Left ventricle myocardium superior (tissue), 1 donor: ENCODE measurements around the gene SNX8. TPM values are rescaled to one million over a fixed set of nuclear protein-coding genes. Genes with fewer than 3 reads are reported as not detected.

ENCODE experiments used
- ATAC-seq: fragments of 200-7000 bp; cut with Tn5 transposase; one replicate; pipeline ENCODE4 v1.9.1; 2020; ENCODE audit warnings: mild to moderate bottlenecking, moderate library complexity
- DNase-seq: peaks from one replicate; pipeline ENCODE4 v3.0.0-alpha.2; 2020
- intact Hi-C: fragments of 100-400 bp; cut with micrococcal nuclease; formaldehyde crosslinking; loops from one replicate; pipeline ENCODE4 v1.11.0; 2022
- total RNA-seq: library from RNA; stranded (reverse); fragmentation: NEBNext Ultra II Directional; extraction: Animal tissue kit (Norgen Biotek cat#: 25700); gene quantifications from one replicate; pipeline ENCODE4 v1.2.1, GENCODE V29; 2021
- donor health status: DM: no; HTN: yes; CAD: no; lungs with severe emphysema.

Gene SNX8
- total RNA-seq, 1 donor from 2014 or later = 16.7 TPM

- no peak for DNase-seq
- intact Hi-C loops = no loop called here
- ATAC-seq = no peak
Observed at GRCh38 chr7:2253021-2253420, 61.2 kb downstream of the SNX8 start.

- ATAC-seq (no peak), DNase-seq (no peak)
- intact Hi-C loops = no loop called here
Observed at GRCh38 chr7:2251841-2252771, 62.1 kb downstream of the SNX8 start.

DNA sequence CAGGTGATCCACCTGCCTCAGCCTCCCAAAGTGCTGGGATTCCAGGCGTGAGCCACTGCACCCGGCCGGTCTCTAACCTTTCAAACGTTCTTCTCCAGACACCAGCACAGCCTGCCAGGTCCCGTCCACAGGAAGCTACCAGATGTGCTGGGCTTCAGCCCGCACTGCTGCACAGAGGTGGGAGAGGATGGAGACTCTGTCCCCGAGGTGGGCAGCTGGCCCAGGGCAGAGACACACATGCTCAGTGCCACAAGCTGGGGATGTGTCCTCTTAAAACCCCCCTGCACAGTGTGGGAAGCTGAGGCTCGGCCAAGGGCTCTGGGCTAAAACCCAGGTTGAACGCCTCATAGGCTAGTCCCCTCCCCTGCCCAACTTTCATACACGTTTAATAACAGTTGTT lies 62.9 kb downstream of the SNX8 start:
- DNase-seq (no peak), ATAC-seq (no peak)
- intact Hi-C loops = no loop called here

DNA sequence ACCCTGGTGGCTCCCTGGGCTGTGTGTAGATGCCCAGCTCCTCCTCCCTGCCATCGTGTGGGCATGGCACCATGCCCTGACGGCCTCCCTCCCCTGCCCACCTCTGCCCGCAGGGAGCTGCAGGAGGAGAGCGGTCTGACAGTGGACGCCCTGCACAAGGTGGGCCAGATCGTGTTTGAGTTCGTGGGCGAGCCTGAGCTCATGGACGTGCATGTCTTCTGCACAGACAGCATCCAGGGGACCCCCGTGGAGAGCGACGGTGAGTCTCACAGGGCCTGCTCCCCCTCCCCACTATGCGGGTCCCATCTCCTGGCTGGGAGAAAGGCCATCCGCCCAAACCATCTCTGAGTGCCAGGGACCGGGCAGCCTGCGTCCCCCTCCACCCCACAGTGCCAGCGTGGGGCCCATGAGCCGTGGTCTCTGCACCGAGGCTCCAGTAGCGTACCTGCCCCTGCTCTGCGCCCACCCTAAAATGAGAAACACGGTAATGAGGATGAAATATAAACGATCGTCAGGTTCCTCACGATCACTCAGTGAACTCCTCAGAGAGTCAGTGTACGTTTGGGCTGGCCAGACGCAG lies 64.4 kb downstream of the SNX8 start:
- ATAC-seq = no peak
- DNase-seq = no peak
- intact Hi-C loops = no loop called here

DNA sequence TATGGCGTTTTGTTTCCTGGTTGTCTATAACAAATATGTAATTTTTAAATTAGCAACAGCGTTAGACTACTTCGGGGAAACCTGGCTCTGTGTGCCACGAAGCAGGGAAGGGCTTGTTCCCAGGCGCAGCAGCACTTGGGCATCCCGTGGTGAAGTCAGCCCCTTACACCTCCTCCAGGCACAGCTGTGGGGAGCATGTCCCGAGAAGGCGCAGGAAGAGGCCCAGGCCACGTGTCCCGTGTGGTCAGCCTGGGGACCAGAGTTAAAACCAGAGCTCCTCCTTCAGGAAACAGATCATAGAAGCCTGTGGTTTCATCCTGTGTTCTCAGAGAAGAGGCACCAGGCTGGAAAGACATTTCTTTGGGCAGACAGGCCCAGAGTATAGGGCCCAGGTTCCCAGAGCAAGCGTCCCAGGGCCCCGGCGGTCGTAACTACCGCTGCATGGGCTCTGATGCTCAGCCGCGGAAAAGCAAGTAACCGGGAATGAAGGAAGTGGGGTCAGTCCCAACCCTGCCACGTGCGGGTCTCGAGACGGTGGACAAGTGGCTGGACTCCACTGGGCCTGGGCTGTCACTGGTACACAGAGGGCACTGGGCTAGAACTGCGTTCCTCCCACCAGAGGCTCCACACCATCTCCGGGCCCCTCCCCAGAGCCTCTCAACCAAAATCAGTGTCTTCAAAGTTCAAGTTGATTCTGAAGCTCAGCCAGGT lies 65.1 kb downstream of the SNX8 start:
- ATAC-seq = peak; percentile 83
- peak; percentile 75 for DNase-seq
- intact Hi-C loops = no loop called here

DNA sequence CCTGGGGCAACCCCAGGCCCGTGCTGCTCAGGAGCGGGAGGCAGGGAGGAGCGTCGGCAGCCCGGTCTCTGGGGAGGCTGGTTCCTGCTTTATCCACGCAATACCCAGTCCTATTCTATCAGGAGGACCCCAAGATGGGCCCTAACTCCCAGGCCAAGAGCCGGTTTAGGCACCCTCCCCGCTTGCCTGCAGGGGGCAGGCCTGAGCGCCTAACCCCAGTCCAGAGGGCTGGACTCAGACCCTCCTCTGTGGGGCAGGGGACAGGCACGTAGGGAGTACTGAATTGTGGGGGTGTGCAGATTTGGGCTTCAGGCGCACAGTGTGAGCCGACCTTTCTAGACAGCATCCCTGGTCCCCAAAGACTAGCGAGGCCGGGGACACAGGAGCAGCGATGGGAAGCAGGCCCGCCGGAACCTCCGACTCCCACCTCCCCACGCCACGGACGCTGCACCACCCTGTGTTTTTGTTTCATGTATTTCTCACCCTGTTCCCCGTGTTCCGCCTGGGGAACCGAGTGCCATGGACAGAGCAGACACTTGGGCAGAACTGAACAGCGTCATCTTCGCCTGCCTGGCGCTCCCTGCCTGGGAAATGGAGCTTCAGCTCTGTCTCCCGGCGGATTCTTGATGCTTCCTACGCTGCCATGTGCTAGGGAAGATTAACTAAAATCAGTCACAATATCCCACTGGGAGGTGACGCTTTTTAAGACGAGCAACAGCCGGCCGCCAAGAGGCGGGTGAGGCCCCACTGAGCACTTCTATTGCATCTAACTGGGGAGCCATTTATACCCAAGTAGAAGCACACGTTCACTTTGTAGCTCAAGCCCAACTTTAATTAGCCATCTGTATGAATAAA lies 66.9 kb downstream of the SNX8 start:
- DNase-seq (no peak), ATAC-seq (peak; percentile 48)
- intact Hi-C loops = no loop called here

DNA sequence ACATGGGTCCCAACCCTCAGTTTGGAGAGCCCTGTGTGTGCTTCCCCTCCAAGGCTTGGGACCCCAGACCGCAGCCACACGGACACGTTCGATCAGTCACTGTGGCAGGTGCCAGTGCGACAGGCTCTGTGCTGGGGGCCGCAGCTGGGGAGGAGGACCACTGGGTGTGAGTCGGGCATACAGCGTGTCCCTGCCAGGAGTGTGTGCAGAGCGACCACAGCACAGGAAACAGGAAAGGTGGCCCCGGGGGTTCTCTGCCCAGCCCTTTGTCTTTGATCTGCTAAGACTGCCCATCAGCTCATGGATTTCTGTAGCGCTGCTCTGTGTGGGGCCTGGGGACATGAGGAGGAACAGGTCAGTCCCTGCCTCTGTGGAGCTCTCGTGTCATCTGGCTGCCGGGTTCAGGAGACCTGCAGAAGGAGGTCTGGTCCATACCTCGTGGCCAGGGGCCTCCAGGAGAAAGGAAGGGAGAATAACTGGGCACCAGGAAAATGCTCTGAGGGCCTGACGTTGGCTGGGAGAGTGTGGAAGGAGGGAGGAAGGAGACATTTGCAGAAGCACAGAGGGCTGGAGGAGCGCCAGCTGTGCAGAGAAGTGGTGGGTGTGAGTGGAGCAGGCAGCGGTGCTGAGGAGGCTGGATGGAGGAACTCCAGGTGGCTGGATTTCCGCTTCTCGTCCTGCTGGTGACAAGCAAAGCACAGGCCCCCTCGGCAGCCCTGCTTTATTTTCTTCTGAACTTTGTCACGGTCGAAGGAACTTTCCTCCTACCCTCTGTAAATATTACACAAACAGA lies 68.2 kb downstream of the SNX8 start:
- ATAC-seq = no peak
- peak; percentile 70 for DNase-seq
- intact Hi-C loops = no loop called here

DNA sequence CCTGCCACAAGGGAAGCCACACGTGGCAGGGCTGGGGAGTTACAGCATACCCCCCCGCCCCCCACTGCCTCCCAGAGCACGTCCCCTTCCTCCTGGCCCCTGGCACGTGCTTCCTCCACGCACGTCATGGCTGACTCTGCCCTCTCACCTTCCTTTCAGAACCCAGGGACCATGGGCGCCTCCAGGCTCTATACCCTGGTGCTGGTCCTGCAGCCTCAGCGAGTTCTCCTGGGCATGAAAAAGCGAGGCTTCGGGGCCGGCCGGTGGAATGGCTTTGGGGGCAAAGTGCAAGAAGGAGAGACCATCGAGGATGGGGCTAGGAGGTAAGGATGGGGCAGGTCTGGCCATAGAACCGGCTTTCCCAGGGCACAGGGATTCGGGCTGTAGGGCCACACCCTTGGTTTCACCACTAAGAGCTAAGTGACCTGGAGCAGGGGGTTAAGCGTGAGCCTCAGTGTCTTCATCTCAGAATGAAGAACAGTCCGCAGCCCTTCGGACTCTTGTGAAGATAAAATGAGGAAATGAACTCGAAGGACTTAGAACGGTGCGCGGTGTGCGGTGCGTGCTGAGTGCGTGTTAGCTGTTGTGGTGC lies 69.7 kb downstream of the SNX8 start:
- DNase-seq = no peak
- intact Hi-C loops = no loop called here
- ATAC-seq = no peak

DNA sequence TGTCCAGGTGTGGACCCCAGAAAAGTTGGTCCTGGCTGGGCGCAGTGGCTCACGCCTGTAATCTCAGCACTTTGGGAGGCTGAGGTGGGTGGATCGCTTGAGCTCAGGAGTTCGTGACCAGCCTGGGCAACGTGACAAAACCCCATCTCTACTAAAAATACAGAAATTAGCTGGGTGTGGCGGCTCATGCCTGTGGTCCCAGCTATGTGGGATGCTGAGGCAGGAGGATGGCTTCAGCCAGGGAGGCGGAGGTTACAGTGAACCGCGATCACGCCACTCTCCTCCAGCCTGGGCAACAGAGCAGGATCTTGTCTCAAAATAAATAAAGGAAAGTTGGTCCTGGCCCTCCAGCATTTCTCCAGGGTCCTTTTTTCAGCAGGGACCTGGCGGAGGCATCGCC lies 70.8 kb downstream of the SNX8 start:
- intact Hi-C loops = no loop called here
- no peak for DNase-seq
- ATAC-seq = no peak

DNA sequence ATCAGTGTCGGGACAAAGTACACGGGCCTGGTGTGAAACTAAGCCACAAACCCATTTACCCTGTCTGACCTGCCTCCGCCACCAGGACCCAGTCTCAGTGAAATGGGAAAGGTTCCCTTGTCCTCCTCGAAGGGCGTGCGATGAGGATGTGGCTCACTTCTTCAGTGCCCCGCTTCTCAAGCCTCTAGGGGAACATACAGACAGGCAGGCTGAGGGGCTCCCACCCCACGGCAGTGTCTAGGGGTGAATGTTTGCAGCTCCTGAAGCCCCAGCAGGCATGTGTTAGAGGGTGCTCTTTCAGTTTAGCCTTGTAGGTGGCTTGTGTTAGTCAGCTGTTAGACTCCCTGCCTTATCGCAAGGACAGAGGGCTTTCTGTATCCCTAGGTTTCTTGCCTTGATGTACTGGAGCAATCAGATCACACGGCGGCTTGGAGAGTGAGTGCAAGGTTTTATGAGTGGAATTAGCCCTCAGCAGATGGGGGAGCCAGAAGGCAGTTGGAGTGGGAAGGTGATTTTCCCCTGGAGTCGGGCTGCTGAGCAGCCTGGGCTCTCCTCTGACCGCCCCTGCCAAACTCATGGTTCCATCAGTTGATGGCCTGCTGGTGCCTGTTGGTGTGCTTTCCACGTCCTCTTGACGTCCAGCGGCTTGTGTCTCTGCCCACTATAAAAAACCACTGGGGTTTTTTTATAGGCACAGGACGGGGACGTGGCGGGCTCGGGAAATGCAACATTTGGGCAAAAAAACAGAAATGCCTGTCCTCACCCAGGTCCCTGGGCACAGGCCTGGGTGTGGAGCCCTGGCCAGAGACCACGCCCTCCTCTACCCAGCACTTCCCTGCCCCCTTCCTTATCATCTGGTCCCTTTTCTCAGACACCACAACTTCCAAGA lies 71.5 kb downstream of the SNX8 start:
- DNase-seq (no peak), ATAC-seq (no peak)
- intact Hi-C loops = no loop called here

DNA sequence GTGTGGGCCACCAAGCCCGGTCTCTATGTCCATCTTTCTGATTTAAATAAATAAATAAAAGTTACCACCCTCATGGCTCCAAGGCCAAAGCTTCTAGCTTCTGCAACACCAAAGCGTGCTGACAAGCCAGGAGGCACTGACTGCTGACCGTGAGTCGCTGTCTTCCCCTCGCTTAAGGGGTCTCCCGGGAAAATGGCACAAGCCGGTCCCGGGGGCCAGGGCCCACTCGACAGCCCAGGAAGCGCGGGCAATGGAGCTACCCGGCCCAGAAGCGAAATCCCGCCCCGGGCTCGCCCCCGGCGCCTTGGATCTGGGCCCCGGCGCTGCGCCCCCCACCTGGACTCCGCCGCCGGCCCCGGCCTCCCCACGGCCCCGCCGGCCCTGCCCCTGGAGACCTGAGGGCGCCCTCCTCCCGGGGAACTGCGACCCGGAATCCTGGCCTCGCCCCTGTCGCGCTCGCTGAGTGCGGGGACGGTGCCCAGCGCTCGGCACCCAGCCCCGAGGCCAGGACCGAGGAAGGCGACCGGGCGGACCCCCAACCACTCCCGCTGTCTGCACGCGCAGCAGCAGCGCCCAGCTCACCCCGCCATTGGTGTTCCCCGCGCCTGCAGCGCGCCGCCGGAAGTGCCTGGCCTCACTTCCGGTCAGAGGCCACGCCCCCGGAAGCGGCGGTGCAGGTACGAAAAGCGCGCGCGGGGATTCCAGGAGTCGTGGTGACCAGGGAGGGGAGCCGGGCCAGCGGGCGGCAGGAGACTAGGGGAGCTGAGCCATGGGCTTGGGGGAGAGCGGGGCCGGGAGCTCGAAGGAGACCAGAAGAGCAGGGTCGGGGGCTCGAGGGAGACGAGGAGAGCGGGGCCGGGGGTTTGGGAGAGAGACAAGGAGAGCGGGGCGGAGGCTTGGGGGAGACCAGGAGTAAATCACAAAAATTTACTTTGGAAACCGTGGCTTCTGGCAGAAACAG lies 72.4 kb downstream of the SNX8 start, which contains the start of the genes MRM2 and NUDT1:
Gene MRM2 (minus strand): TSS at position 626 of the 961 bp plus-strand sequence. CDS start 36 bp downstream, at position 590.
Gene NUDT1 (plus strand): TSS at position 647 of the 961 bp plus-strand sequence. CDS start 2,349 bp downstream, outside the sequence.
- intact Hi-C loops = no loop called here
- DNase-seq (peak; percentile 92), ATAC-seq (peak; percentile 94)

- intact Hi-C loops = no loop called here
- no peak for DNase-seq
- ATAC-seq = no peak
Observed at GRCh38 chr7:2239242-2239641, 75.0 kb downstream of the SNX8 start.

DNA sequence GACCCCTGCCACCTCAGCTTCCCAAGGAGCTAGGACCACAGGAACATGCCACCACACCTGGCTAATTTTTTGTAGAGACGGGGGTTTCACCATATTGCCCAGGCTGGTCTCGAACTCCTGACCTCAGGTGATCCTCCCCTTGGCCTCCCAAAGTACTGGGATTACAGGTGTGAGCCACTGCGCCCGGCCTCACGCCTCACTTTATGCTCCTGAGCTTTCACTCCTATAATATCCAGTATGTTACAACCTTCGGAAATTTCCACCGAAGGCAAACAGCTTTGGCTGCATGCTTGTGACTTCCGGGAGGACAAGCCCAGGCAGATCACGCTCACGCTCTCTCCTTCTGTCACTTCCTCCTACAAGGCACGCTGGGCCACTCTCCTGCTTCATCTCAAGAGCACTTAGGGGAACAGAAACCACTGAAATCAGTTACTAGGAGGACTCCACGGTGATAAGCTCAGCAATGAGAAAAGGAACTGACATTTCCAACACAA lies 77.1 kb downstream of the SNX8 start:
- DNase-seq (no peak), ATAC-seq (no peak)
- intact Hi-C loops = no loop called here

- no peak for DNase-seq
- intact Hi-C loops = no loop called here
- ATAC-seq = no peak
Observed at GRCh38 chr7:2233926-2234325, 80.3 kb downstream of the SNX8 start.

DNA sequence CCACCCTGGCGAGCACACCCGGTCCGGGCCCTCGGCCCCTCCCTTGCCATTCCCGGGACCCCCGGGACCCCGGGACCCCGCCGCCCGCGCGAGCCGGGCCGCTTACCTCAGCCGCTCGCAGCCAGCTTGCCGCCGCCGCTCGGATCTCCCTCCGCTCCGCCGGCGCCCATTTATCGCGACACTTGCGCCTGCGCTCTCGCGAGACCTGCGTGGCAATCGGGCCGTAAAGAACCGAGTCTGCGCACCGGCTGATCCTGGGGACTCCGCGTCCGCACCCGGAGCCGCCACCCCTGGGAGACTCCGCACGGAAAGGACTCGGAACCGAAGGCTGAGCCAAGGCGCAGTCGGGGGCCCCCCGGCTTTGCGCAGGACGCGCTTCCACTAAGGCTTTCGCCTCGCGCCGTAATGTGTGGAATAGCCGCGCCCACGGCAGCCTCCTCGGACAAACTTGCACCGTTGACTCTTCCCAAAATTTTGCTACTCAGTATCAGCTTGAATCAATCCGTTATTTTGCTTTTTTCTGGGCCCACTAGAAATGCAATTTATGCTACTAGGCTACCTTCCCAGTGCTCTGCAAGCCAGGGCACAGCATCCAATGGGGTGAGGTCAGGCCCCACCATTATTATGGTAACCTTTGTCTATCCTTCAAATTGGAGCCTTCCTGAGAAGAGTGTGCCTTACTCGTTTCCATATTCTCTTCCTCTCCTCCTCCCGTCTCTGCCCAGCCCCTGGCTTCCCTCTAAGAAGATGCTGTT lies 81.3 kb downstream of the SNX8 start, which contains the start of gene MAD1L1:
Gene MAD1L1 (minus strand): TSS at position 180 of the 755 bp plus-strand sequence. CDS start 2,812 bp downstream, outside the sequence.
- intact Hi-C loops = no loop called here
- ATAC-seq = peak; percentile 93

More for the DNA sequence above, 81.3 kb downstream of the SNX8 start, which contains the start of gene MAD1L1:
- DNase-seq = peak; percentile 95
